H7 (cell line): ENCODE measurements around the gene HTR1B. TPM values are rescaled to one million over a fixed set of nuclear protein-coding genes. Genes with fewer than 3 reads are reported as not detected.

Experiments used
- DNase-seq: peaks from one replicate; pipeline ENCODE4 v3.0.0; 2012
- H3K27me3 ChIP-seq: 2 replicates; pipeline ENCODE4 v1.6.0; 2011; ENCODE audit warnings: mild to moderate bottlenecking, low read length; ENCODE audit not compliant: control insufficient read depth, insufficient read depth
- H3K36me3 ChIP-seq: replicated peaks from 2 replicates; pipeline ENCODE4 v1.5.1; 2011; ENCODE audit warnings: low read length; ENCODE audit not compliant: control insufficient read depth, insufficient read depth
- H3K4me3 ChIP-seq: 2 replicates; pipeline ENCODE4 v1.5.1; 2011; ENCODE audit warnings: low read depth, mild to moderate bottlenecking, control low read depth, low read length, moderate library complexity; ENCODE audit not compliant: insufficient read depth
- total RNA-seq: library from RNA; depleted of rRNA; stranded (reverse); fragments of >200 nt; shearing (Covaris generic); gene quantifications from 2 replicates; pipeline ENCODE4 v1.2.3, GENCODE V29; 2014

Gene HTR1B
- total RNA-seq, 1 experiment from 2014 or later = 0.31 TPM

- peaks cover 57% of the 10 kb centered on the region for H3K27me3 ChIP-seq
- peak overlapping the region; percentile 78 for H3K4me3 ChIP-seq
- DNase-seq = peak; percentile 79
- no peaks in the 10 kb centered on the region for H3K36me3 ChIP-seq
These were observed 687 bp upstream of the HTR1B start for GRCh38 chr6:77463861-77464494.

- Histone ChIP-seq H3K36me3 (no peaks in the 10 kb centered on the region), H3K27me3 (peaks cover 53% of the 10 kb centered on the region), H3K4me3 (peak overlapping the region; percentile 78)
- peak; percentile 54 for DNase-seq
These were observed 658 bp downstream of the HTR1B start for GRCh38 chr6:77462359-77463307.

DNA sequence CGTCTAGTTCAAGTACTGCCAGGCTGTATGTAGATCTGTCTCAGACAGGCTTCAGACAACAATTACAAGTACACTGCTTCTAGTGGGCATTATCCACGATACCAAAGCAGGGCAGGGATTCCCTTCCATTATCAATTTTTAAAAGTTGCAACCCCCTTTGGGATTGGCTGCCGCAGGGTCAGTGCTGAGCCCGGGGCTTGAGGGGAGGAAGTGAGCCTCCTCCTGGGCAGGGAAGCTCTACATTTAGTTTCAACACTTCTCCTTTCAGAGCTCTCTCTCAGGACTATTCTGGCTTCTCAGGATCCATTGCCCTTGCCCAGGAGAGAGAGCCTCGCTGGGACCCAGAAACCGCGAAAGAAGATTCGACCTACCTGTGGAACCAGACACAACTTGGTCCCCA lies 1.5 kb downstream of the HTR1B start:
- Histone ChIP-seq H3K4me3 (no peak overlapping the region), H3K36me3 (no peaks in the 10 kb centered on the region), H3K27me3 (peaks cover 44% of the 10 kb centered on the region)
- no peak for DNase-seq

DNA sequence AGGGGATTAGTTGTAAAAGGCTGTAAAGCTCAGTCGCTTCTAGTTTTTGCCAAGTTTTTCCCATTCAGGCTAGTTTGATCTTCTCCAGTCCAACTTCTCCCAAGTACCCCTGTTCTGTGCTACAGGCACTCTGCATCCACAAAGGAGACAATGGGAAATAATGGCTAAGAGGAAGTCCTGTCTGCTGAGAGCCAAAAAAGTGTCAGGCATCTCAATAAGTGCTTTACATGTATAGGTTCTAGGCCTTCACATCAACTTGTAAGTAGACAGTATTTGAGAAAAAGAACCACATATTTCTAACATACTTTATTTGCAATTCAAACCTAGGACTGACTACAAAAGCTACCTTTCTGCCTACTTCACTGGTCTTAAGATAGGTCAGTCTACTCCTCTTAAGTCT lies 4.9 kb downstream of the HTR1B start:
- Histone ChIP-seq H3K4me3 (no peak overlapping the region), H3K27me3 (peaks cover 16% of the 10 kb centered on the region)
- no peak for DNase-seq

GRCh38 chr6:77457720-77458349 lies 5.5 kb downstream of the HTR1B start:
- peaks cover 10% of the 10 kb centered on the region for H3K27me3 ChIP-seq
- H3K4me3 ChIP-seq = no peak overlapping the region
- no peaks in the 10 kb centered on the region for H3K36me3 ChIP-seq
- peak; percentile 70 for DNase-seq

More for the DNA sequence above, 4.9 kb downstream of the HTR1B start:
- no peaks in the 10 kb centered on the region for H3K36me3 ChIP-seq

DNA sequence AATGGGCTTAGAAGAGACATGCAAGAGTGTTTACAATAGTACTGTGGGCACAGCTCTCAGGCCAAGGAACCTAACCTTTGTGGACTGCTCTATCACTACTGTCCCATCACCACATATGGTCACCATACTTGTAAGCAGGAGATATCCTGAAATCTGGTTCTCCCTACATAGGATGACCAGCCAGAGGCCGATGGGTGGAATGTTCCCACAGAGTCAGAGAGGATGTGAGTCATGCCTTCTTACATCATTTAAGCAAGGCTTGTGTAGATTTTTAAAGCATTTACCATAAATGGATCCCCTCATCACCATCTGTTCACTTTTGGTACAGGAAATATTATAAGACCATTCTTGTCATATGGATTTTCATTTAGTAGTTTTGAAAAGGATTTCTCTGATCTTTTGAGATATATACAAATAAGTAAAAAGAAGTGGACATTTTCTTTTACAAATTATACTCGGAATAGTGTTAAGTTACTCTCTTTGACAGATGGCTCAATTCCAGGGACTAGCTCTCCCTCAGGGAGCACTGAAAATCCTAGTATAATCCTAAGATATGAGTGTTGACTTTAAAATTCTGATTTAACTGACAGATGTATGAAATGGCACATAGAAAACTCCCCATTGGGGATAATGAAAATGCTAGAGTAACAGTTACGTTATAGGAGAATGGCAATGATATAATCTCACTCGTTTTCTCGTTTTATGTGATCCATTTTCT lies 6.6 kb downstream of the HTR1B start:
- no peak for DNase-seq
- Histone ChIP-seq H3K27me3 (no peaks in the 10 kb centered on the region), H3K36me3 (no peaks in the 10 kb centered on the region), H3K4me3 (no peak overlapping the region)

DNA sequence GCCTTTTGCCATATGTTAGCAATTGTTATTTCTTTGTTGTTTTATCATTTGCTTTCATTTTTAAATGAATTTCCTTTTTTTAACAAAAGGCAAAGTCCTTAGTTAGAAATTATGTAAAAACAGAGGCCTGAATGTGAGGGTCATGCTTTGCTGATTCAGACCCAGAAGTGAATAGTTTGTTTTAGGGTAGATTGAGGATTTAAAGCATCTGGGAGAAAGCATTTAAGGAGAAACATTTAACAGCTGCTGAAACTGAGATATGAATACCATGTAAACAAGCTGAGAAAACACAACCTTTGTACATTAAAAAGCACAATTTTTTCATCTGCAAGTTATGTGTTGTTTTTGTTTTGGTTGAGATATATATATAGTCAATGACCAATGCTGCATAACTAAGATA lies 8.0 kb downstream of the HTR1B start:
- H3K27me3 ChIP-seq = no peaks in the 10 kb centered on the region
- no peak overlapping the region for H3K4me3 ChIP-seq
- no peak for DNase-seq

GRCh38 chr6:77454386-77454785 lies 8.9 kb downstream of the HTR1B start:
- no peak overlapping the region for H3K4me3 ChIP-seq
- DNase-seq = no peak
- no peaks in the 10 kb centered on the region for H3K27me3 ChIP-seq
- no peaks in the 10 kb centered on the region for H3K36me3 ChIP-seq

More for the DNA sequence above, 8.0 kb downstream of the HTR1B start:
- H3K36me3 ChIP-seq = no peaks in the 10 kb centered on the region

DNA sequence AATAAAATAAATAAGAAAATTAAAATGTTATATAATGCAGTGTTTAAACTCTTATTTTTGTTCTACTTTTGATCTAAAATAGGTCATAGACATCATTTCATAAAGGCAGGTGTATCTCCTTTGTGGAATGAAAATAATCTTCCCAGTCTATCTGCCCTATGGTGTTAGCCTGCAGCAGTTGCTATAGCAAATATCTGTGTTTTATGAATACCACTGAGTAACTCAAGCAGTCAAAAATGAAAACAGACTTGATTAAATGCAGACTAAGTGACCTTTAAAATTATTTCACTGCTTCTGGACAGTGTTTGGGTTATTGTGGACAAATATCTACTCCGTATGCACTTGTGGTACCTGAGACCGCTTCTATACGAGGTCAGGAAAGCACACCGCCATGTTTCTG lies 11.8 kb downstream of the HTR1B start:
- no peak overlapping the region for H3K4me3 ChIP-seq
- no peaks in the 10 kb centered on the region for H3K27me3 ChIP-seq
- no peak for DNase-seq
- H3K36me3 ChIP-seq = no peaks in the 10 kb centered on the region

DNA sequence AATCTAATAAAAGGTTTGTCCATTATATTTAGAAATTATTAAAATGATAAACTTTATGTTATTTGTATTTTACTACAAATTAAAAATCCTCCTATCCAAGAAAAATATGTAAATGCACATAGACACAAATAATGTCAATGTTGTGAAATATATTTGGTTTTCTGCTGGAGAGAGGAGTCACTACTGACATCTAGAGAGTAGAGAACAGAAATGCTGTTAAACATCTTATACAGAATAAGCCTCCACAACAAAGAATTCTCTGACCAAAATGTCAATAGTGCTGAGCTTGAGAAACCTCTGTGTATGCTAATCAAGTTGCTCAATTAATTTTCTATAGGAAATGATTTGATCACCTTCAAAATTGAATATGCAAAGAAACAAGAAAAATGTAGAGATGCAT lies 12.4 kb downstream of the HTR1B start:
- Histone ChIP-seq H3K27me3 (no peaks in the 10 kb centered on the region), H3K36me3 (no peaks in the 10 kb centered on the region), H3K4me3 (no peak overlapping the region)
- DNase-seq = no peak

- Histone ChIP-seq H3K36me3 (no peaks in the 10 kb centered on the region), H3K4me3 (no peak overlapping the region), H3K27me3 (no peaks in the 10 kb centered on the region)
- DNase-seq = no peak
These were observed 14.7 kb downstream of the HTR1B start for GRCh38 chr6:77448546-77448945.

- H3K27me3 ChIP-seq = no peaks in the 10 kb centered on the region
- H3K4me3 ChIP-seq = no peak overlapping the region
- H3K36me3 ChIP-seq = no peaks in the 10 kb centered on the region
- no peak for DNase-seq
These were observed 16.0 kb downstream of the HTR1B start for GRCh38 chr6:77447254-77447653.

GRCh38 chr6:77446249-77446648 lies 17.0 kb downstream of the HTR1B start:
- H3K4me3 ChIP-seq = no peak overlapping the region
- no peaks in the 10 kb centered on the region for H3K27me3 ChIP-seq
- H3K36me3 ChIP-seq = no peaks in the 10 kb centered on the region
- no peak for DNase-seq

DNA sequence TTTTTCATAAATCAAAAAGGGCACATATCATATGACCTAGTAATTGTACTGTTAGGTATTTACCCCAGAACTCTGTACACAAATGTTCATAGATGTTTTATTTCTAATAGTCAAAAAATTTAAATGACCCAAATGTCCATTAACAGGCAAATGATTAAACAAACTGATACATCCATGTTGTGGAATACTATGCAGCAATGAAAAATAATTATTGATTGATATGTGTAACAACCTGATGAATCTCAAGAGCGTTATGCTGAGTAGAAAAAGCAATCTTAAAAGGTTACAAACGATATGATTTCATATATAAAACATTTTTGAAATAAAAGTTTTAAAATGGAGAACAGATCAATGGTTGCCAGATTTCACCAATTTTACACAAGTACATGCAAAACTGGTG lies 18.1 kb downstream of the HTR1B start:
- no peak overlapping the region for H3K4me3 ChIP-seq
- no peak for DNase-seq

More for the DNA sequence above, 18.1 kb downstream of the HTR1B start:
- Histone ChIP-seq H3K27me3 (no peaks in the 10 kb centered on the region), H3K36me3 (no peaks in the 10 kb centered on the region)
